Activated T-helper 1 cell treated with anti-CD3 and anti-CD28 coated beads, Interleukin-12 subunit alpha, Interleukin-12 subunit beta, Interleukin-2, Interleukin-4 antibody, amounts not matched to agents 30 ng/mL and 10 ng/mL and 1 ng/mL, durations not matched to agents 14 hours and 24 hours and 36 hours (primary cell): ENCODE results near the gene LY86. TPM values are rescaled to one million over a fixed set of nuclear protein-coding genes. Genes with fewer than 3 reads are reported as not detected.

ENCODE experiments used
- DNase-seq: peaks from one replicate; pipeline ENCODE4 v3.0.0; 2021; ENCODE audit warnings: low spot score
- H3K27ac Mint-ChIP-seq: one replicate; pipeline ENCODE4 v1.8.0; 2021; ENCODE audit warnings: mild to moderate bottlenecking, mixed read lengths
- H3K27me3 Mint-ChIP-seq: one replicate; pipeline ENCODE4 v1.8.0; 2022; ENCODE audit warnings: mild to moderate bottlenecking, moderate library complexity, mixed read lengths; ENCODE audit not compliant: insufficient read depth
- H3K36me3 Mint-ChIP-seq: one replicate; pipeline ENCODE4 v1.8.0; 2021; ENCODE audit warnings: low read depth, mixed read lengths
- H3K4me1 Mint-ChIP-seq: one replicate; pipeline ENCODE4 v1.8.0; 2021; ENCODE audit warnings: low read depth, mixed read lengths
- H3K4me3 Mint-ChIP-seq: one replicate; pipeline ENCODE4 v1.8.0; 2021; ENCODE audit warnings: mild to moderate bottlenecking, moderate library complexity, mixed read lengths
- H3K9me3 Mint-ChIP-seq: one replicate; pipeline ENCODE4 v1.8.0; 2021; ENCODE audit warnings: mixed read lengths
- intact Hi-C: fragments of 100-400 bp; cut with micrococcal nuclease; formaldehyde crosslinking; loops from one replicate; pipeline ENCODE4 v1.15.1; 2024
- total RNA-seq: library from RNA; stranded (reverse); gene quantifications from 2 replicates; pipeline ENCODE4 v1.2.3, GENCODE V29; 2022

Gene LY86
- total RNA-seq, 1 donor from 2014 or later: 1.2 TPM

DNA sequence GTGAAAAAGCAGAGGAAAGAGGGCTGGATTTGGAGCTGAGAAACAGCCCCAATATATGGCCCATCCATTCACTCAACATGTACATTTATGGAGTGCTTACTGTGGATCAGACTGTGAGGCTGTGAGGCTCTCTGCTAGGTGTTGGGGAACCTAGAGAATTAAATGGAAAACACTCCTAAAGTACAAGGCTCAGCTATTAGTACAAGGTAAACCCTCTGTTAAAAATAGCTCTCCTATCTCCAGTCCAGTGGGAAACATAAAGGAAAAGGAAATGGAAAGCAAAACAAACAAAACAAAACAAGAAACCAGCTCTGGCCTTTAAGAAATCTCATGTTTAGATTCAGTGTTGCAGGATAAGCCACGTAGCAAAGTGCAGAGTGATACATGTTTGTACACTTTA lies 35.0 kb downstream of the LY86 start:
- intact Hi-C loops: no loop called here
- no peak overlapping the region for H3K27ac Mint-ChIP-seq
- no peak overlapping the region for H3K4me3 Mint-ChIP-seq
- H3K36me3 Mint-ChIP-seq: peaks cover 27% of the 10 kb centered on the region
- H3K4me1 Mint-ChIP-seq: peaks cover 43% of the 10 kb centered on the region
- peaks cover 4% of the 10 kb centered on the region for H3K27me3 Mint-ChIP-seq
- H3K9me3 Mint-ChIP-seq: no peaks in the 10 kb centered on the region
- no peak for DNase-seq

DNA sequence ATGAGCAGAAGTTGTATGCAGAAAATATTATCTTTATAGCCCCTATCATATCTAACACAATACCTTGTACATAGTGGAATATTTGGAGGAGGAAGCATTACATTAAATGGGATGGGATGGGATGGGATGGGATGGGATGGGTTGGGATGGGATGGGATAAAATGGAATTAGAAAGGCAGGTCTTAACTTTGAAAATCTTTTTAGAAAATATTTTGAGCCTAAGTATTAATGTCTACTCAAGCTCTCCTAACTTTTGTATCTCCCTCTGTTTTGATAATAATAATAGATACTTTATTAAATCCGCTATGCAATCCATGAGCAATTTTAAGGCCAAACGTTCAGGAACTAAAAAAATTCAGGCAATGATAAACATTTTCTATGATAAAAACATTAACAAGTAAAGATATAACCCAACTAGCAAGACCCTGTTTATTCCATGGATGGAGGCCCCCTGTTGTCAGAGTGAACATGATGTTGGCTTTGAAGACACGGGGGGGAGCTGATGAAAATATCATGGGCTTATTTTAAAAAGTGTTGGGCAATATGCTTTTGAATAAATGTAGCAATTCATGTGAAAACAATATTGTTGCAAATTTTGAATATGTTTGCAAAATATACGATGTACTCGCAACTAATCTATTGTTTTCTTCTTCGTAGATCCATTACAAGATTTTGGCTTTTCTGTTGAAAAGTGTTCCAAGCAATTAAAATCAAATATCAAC lies 35.9 kb downstream of the LY86 start:
- H3K4me1 Mint-ChIP-seq: peaks cover 34% of the 10 kb centered on the region
- intact Hi-C loops: no loop called here
- peaks cover 28% of the 10 kb centered on the region for H3K36me3 Mint-ChIP-seq
- H3K27ac Mint-ChIP-seq: no peak overlapping the region
- H3K9me3 Mint-ChIP-seq: no peaks in the 10 kb centered on the region
- no peak for DNase-seq
- H3K27me3 Mint-ChIP-seq: peaks cover 4% of the 10 kb centered on the region
- H3K4me3 Mint-ChIP-seq: no peak overlapping the region

DNA sequence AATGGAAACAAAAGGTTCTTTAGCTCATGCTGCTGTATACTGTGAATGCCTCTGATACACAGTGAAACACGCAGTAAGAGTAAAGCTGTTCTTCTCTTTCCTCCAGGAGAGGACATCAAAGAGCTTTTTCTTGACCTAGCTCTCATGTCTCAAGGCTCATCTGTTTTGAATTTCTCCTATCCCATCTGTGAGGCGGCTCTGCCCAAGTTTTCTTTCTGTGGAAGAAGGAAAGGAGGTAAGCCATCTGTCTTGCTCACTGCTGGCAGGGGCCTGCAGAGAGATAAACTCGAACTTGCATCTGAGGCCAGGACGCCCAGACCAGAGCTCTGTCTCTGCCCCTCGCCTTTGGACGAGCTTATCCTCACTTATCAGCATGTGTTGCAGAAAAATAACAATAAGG lies 37.7 kb downstream of the LY86 start:
- Mint-ChIP-seq H3K36me3 (peaks cover 26% of the 10 kb centered on the region), H3K9me3 (no peaks in the 10 kb centered on the region), H3K27ac (no peak overlapping the region), H3K4me3 (no peak overlapping the region), H3K4me1 (peaks cover 23% of the 10 kb centered on the region), H3K27me3 (peaks cover 4% of the 10 kb centered on the region)
- no peak for DNase-seq
- intact Hi-C loops: no loop called here

DNA sequence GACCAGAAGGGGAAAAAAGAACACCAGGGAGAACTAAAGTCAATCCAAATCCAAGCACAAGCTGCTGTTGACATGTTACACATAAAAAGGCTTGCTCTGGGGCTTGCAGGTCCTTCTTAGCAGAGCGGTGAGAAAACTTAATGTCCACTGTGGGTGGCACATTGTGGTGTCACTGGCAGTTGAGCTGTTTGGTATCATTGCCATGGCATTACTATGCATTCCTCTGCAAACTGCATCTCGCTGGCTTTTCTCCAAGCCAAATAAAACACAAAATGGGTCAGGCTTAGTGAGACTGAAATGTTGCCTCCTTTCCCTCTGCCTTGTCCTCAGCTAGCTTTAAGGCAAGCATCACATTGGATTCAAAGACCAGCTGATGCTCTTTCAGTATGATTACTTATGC lies 40.9 kb downstream of the LY86 start:
- intact Hi-C loops: no loop called here
- Mint-ChIP-seq H3K4me1 (peaks cover 22% of the 10 kb centered on the region), H3K4me3 (no peak overlapping the region)

DNA sequence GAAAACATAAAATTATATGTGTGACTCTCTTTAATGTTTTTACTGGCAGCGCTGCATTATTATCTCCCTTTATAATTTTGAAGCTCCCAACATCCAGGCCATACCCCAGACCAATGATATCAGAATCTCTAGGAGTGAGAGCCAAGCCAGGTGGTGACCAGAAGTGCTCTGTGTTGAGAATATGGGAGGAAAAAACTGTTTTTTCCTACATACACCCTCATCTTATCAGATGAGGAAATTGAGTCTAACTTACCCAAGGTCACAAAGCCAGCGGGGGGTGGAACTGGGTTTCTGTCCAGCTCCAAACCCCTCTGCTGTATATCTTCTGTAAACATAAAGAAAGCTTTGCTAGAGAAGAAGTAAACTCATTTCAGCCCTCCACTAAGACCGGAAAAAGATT lies 42.5 kb downstream of the LY86 start:
- intact Hi-C loops: no loop called here
- no peak for DNase-seq
- Mint-ChIP-seq H3K27me3 (peaks cover 2% of the 10 kb centered on the region), H3K9me3 (no peaks in the 10 kb centered on the region), H3K4me1 (peaks cover 32% of the 10 kb centered on the region), H3K27ac (no peak overlapping the region), H3K36me3 (peaks cover 17% of the 10 kb centered on the region), H3K4me3 (no peak overlapping the region)

More for the DNA sequence above, 40.9 kb downstream of the LY86 start:
- no peak overlapping the region for H3K27ac Mint-ChIP-seq
- no peaks in the 10 kb centered on the region for H3K9me3 Mint-ChIP-seq
- peaks cover 4% of the 10 kb centered on the region for H3K27me3 Mint-ChIP-seq
- peaks cover 20% of the 10 kb centered on the region for H3K36me3 Mint-ChIP-seq
- DNase-seq: no peak

DNA sequence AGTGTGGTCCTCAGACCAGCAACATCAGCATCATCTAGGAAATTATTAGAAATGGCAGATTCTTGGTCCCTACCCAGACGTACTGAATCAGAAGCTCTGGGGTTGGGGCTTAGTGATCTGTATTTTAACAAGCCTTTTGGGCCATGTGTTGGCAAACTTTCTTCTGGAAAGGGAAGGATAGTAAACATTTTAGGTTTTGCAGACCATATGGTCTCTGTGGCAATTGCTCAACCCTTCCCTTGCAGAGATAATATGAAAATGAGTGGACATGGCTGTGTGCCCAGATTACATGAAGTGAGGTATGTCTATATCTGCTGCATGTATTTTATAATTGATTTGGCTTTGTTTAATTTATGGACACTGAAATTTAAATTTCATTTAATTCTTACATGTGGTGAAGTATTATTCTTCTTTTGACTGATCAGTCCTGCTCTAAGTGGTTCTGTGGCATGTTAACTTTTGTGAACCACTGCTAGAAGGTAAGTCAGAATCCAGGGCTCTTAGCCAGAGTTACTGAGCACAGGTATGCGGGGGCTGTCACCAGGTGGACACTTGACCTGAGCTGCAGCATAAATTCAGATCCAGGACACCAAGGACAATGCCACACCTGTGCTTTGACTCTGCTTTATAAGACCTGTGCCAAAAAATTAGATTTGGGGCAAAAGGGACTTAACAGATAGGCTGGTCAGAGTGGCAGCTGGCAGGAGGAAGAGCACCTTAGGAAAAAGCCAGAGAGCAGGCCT lies 43.2 kb downstream of the LY86 start:
- Mint-ChIP-seq H3K27ac (no peak overlapping the region), H3K4me1 (peaks cover 37% of the 10 kb centered on the region), H3K27me3 (peaks cover 2% of the 10 kb centered on the region), H3K36me3 (peaks cover 17% of the 10 kb centered on the region), H3K4me3 (no peak overlapping the region), H3K9me3 (no peaks in the 10 kb centered on the region)
- intact Hi-C loops: no loop called here
- DNase-seq: no peak

DNA sequence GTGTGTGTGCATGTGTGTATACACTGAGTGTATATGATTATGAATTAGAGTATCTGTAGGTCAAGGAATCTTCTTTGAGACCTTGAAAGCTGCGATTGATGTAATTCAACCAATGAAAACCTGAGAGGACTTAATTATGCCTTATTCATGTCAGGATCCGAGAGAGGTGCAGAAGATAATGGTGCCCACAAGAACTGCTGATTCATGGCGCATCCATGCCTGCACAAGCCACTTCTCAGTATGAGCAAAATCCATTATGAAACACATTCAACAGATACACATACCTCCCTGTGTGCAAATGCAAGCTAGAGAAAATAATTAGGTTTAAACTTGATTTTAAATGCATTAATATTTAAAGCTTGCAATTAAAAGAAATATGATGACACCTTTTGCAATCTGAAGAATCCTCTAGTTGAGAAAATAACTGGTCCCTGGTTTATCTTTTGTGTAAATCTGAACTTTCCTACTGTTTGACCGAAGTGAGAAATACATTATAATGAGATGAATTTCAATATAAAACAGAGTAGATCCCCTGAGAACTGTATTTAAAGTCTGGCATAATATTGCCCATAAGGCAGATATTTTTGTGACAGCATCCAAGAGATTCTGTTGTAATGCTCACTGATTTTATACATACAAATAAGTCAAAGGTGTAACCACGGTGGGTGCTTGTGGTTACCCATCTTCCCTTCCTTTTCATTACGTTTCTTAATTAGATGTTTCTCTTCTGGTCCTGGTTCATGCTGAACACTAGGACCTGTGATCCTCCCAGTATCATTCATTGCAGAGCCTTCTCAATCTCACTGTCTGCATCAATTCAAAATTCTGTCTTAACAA lies 45.6 kb downstream of the LY86 start:
- Mint-ChIP-seq H3K27ac (no peak overlapping the region), H3K27me3 (no peaks in the 10 kb centered on the region), H3K4me3 (no peak overlapping the region), H3K4me1 (peaks cover 39% of the 10 kb centered on the region), H3K9me3 (no peaks in the 10 kb centered on the region), H3K36me3 (peaks cover 11% of the 10 kb centered on the region)
- DNase-seq: no peak
- intact Hi-C loops: no loop called here

DNA sequence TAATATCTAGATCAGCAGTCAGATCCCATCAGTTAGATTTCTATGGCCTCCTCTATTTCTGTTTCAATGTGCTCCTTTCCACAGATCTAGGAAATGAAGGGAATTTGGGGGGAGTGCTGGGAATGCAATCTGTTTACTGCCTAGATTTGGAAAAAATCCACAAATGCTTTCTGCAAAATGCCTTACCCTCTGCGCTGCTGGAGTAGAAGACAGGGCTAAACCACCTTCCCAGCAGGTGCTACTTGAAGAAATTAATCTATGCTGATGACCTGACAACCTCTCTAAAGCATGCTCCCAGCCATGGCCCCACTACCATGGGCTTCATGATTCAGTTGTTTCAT lies 46.2 kb downstream of the LY86 start:
- Mint-ChIP-seq H3K27me3 (no peaks in the 10 kb centered on the region), H3K36me3 (peaks cover 14% of the 10 kb centered on the region), H3K4me1 (peaks cover 42% of the 10 kb centered on the region), H3K4me3 (no peak overlapping the region), H3K9me3 (peaks cover 3% of the 10 kb centered on the region), H3K27ac (no peak overlapping the region)
- intact Hi-C loops: no loop called here
- no peak for DNase-seq

DNA sequence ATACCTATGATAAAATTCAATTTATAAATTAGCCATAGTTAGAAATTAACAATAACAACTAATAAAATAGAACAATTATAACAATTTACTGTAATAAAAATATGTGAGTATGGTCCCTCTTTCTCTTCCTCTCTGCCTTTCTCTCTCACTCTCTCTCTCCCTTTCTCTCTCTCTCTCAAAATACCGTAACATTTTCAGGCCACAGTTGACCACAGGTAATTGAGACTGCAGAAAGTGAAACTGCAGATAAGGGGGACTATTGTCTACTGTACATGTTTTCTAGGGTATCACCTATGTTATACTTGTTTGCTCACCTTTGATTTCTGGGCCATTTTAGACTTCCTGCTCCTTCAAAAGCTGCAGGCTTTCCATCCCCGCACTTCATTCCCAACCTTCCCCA lies 46.8 kb downstream of the LY86 start:
- DNase-seq: no peak
- Mint-ChIP-seq H3K9me3 (peaks cover 3% of the 10 kb centered on the region), H3K4me3 (no peak overlapping the region), H3K27ac (no peak overlapping the region), H3K27me3 (no peaks in the 10 kb centered on the region), H3K36me3 (peaks cover 14% of the 10 kb centered on the region), H3K4me1 (peaks cover 43% of the 10 kb centered on the region)
- intact Hi-C loops: no loop called here

DNA sequence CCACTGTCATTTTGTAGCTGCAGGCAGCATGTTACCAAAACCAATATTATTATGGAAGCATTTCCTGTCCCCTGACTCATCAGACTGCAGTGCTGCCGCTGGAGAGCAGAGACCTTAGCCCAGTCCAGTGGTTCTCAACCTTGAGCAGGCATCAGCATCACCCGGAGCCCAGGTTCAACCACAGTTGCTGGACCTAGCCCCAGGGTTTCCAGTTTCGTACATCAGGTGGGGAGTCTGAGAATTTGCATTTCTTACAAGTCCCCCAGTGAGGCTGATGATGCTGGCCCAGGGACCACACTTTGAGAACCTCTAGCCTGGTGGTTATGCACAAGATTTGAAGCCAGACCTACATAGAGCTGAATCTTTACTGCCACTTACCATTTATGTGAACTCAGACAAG lies 47.3 kb downstream of the LY86 start:
- peaks cover 14% of the 10 kb centered on the region for H3K36me3 Mint-ChIP-seq
- no peak overlapping the region for H3K4me3 Mint-ChIP-seq
- no peak for DNase-seq
- H3K27me3 Mint-ChIP-seq: no peaks in the 10 kb centered on the region
- intact Hi-C loops: no loop called here
- H3K4me1 Mint-ChIP-seq: peaks cover 49% of the 10 kb centered on the region
- H3K27ac Mint-ChIP-seq: no peak overlapping the region
- H3K9me3 Mint-ChIP-seq: peaks cover 3% of the 10 kb centered on the region

DNA sequence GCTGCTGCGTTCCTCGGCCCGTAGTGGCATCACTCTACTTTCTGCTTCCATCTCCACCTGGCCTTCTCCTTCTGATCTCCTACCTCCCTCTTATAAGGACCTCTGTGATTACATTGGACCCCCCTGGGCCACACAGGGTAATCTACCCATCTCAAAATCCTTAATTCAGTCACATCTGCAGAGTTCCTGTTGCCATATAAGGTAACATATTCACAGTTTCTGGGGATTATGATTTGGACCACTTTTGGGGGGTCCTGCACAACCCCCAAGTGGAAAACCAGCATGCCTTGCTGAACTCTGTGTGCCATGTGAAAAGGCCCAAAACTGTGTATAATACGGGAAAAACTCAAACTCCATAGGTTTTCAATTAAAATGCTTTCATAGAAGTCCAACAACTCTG lies 51.1 kb downstream of the LY86 start:
- no peak overlapping the region for H3K4me3 Mint-ChIP-seq
- intact Hi-C loops: no loop called here
- peaks cover 46% of the 10 kb centered on the region for H3K4me1 Mint-ChIP-seq

DNA sequence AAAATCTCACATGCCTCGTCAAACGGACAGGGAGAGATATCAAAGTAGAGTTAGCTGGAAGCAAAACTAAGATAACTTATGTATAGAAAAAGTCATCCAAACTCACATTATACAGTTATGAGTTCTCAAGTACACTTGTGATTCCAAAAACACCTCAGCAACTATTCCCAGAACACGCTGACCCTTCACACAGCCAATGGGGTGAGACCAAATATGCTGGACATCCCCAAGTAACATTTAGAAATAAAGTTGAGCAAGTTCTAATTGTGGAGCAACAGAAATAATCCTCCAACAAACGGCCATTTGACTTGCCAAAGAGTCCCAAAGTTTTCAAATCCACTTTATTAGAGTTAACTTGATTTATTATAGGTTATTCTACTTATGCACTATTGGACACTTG lies 52.4 kb downstream of the LY86 start:
- Mint-ChIP-seq H3K36me3 (peaks cover 7% of the 10 kb centered on the region), H3K4me3 (no peak overlapping the region), H3K9me3 (peaks cover 3% of the 10 kb centered on the region), H3K4me1 (peaks cover 34% of the 10 kb centered on the region), H3K27me3 (no peaks in the 10 kb centered on the region), H3K27ac (no peak overlapping the region)
- DNase-seq: no peak
- intact Hi-C loops: no loop called here

More for the DNA sequence above, 51.1 kb downstream of the LY86 start:
- Mint-ChIP-seq H3K36me3 (peaks cover 5% of the 10 kb centered on the region), H3K27ac (no peak overlapping the region), H3K9me3 (peaks cover 3% of the 10 kb centered on the region), H3K27me3 (no peaks in the 10 kb centered on the region)
- no peak for DNase-seq

DNA sequence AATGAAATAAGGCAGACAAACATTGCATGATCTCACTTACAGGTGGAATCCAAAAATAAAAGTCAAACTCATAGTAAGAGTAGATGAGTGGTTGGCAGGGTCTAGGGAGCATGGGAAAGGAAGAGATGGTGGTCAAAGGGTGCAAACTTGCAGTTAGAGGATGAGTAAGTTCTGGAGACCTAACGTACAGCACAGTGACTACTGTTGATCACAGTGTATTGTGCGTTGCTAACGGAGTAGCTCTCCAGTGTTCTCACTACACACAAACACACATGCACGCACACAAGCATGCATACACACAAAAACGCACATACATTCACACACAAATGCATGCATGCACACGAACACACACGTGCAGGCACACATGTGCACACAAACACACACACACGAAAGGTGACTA lies 54.9 kb downstream of the LY86 start:
- H3K36me3 Mint-ChIP-seq: peaks cover 7% of the 10 kb centered on the region
- intact Hi-C loops: loop anchor here (1.0 to 2.0 kb wide), 2 partner anchors 12 to 129 kb away; no protein-coding TSS in a partner anchor
- H3K27me3 Mint-ChIP-seq: no peaks in the 10 kb centered on the region

More for the DNA sequence above, 54.9 kb downstream of the LY86 start:
- H3K9me3 Mint-ChIP-seq: peaks cover 3% of the 10 kb centered on the region
- H3K4me1 Mint-ChIP-seq: peaks cover 26% of the 10 kb centered on the region
- H3K27ac Mint-ChIP-seq: peak overlapping the region; percentile 58
- no peak overlapping the region for H3K4me3 Mint-ChIP-seq
- DNase-seq: peak; percentile 31
